ENCODE measurements around the gene MYH9.
"Not testable (repeated sequence)": the region's sequence is repeated elsewhere in the genome, so short reads cannot be mapped to it uniquely, and the experiment has no call there.

MYH9 gene

GRCh38 chr22:36387959-36388726 lies at the start of gene MYH9:
Gene MYH9 (minus strand): TSS chr22:36387967. CDS start chr22:36349236, 38,731 bp downstream.
- DNase-seq, result peak; percentile 100

- DNase-seq, result peak; percentile 56
Observed at GRCh38 chr22:36435516-36436415, 48.0 kb upstream of the MYH9 start.

GRCh38 chr22:36433318-36434231 lies 45.8 kb upstream of the MYH9 start:
- DNase-seq, result no peak

GRCh38 chr22:36432592-36433317 lies 45.0 kb upstream of the MYH9 start:
- DNase-seq, result no peak

- no peak for DNase-seq
Observed at GRCh38 chr22:36431977-36432376, 44.2 kb upstream of the MYH9 start.

GRCh38 chr22:36430863-36431262 lies 43.1 kb upstream of the MYH9 start:
- no peak for DNase-seq

GRCh38 chr22:36427952-36428351 lies 40.2 kb upstream of the MYH9 start:
- DNase-seq, result not testable (repeated sequence)

GRCh38 chr22:36425977-36426523 lies 38.3 kb upstream of the MYH9 start:
- DNase-seq, result no peak

GRCh38 chr22:36424901-36425579 lies 37.3 kb upstream of the MYH9 start:
- DNase-seq, result no peak

- not testable (repeated sequence) for DNase-seq
Observed at GRCh38 chr22:36424466-36424865, 36.7 kb upstream of the MYH9 start.

GRCh38 chr22:36423461-36424404 lies 36.0 kb upstream of the MYH9 start:
- DNase-seq, result no peak

- no peak for DNase-seq
Observed at GRCh38 chr22:36422287-36423014, 34.7 kb upstream of the MYH9 start.

- DNase-seq, result no peak
Observed at GRCh38 chr22:36419912-36420882, 32.4 kb upstream of the MYH9 start.

GRCh38 chr22:36419177-36419911 lies 31.6 kb upstream of the MYH9 start:
- peak; percentile 30 for DNase-seq

- peak; percentile 18 for DNase-seq
Observed at GRCh38 chr22:36417281-36417686, 29.5 kb upstream of the MYH9 start.

- DNase-seq, result no peak
Observed at GRCh38 chr22:36415415-36416168, 27.8 kb upstream of the MYH9 start.

Data from activated CD4-positive, alpha-beta T cell treated with anti-CD3 and anti-CD28 coated beads, Interleukin-2, amount 50 U/mL, for 16 hours (primary cell).